ENCODE data around the gene TYROBP.

DNA sequence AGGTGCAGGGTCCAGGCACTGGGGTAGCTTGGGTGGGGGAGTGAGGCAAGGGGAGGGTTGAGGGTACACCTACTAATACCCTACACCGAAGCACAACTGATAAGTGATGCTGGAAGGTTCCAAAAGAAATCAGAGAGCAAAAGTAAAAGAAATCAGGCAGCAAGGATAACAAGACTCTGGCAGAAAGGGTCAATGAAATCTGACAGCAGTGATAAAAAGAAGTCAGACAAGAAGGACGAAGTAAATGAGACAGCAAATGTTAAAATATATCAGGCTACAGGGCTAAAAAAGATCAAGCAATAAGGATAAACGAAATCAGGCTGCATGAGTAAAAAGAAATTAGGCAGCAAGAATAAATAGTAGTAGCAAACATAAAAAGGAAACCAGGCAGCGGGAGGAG lies 32.7 kb upstream of the TYROBP start:
- TF ChIP-seq, protein P1, sequence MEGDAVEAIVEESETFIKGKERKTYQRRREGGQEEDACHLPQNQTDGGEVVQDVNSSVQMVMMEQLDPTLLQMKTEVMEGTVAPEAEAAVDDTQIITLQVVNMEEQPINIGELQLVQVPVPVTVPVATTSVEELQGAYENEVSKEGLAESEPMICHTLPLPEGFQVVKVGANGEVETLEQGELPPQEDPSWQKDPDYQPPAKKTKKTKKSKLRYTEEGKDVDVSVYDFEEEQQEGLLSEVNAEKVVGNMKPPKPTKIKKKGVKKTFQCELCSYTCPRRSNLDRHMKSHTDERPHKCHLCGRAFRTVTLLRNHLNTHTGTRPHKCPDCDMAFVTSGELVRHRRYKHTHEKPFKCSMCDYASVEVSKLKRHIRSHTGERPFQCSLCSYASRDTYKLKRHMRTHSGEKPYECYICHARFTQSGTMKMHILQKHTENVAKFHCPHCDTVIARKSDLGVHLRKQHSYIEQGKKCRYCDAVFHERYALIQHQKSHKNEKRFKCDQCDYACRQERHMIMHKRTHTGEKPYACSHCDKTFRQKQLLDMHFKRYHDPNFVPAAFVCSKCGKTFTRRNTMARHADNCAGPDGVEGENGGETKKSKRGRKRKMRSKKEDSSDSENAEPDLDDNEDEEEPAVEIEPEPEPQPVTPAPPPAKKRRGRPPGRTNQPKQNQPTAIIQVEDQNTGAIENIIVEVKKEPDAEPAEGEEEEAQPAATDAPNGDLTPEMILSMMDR (IDR thresholded peaks at IDR 0.05), result no peak
- TF ChIP-seq EP300 (IDR thresholded peaks at IDR 0.05), result no peak
